ENCODE results near the gene SH3TC1. TPM values are rescaled to one million over a fixed set of nuclear protein-coding genes. Genes with fewer than 3 reads are reported as not detected.
A peak's percentile ranks its signal among the peaks of the same experiment; 100 is the strongest.

Gene SH3TC1
- total RNA-seq, 1 experiment from 2014 or later, result 31.6 TPM

- in situ Hi-C loops (cut with HindIII; ENCODE audit: low pct_unique_long_range_greater_than_20kb, low sequenced_read_pairs), result no loop called here
These were observed 43.0 kb downstream of the SH3TC1 start for GRCh38 chr4:8241895-8242696.

GRCh38 chr4:8242782-8243560, 43.9 kb downstream of the SH3TC1 start:
- no peak for DNase-seq (ENCODE audit: low read depth, low spot score)
- in situ Hi-C loops (cut with HindIII; ENCODE audit: low pct_unique_long_range_greater_than_20kb, low sequenced_read_pairs), result no loop called here

More at GRCh38 chr4:8241895-8242696, 43.0 kb downstream of the SH3TC1 start:
- peak; percentile 71 for DNase-seq (ENCODE audit: low read depth, low spot score)

- DNase-seq (ENCODE audit: low read depth, low spot score), result no peak
- in situ Hi-C loops (cut with HindIII; ENCODE audit: low pct_unique_long_range_greater_than_20kb, low sequenced_read_pairs), result no loop called here
These were observed 45.1 kb downstream of the SH3TC1 start for GRCh38 chr4:8244001-8244757.

- no peak for DNase-seq (ENCODE audit: low read depth, low spot score)
These were observed 45.9 kb downstream of the SH3TC1 start for GRCh38 chr4:8244931-8245460.

GRCh38 chr4:8245884-8246833, 47.1 kb downstream of the SH3TC1 start:
- in situ Hi-C loops (cut with HindIII; ENCODE audit: low pct_unique_long_range_greater_than_20kb, low sequenced_read_pairs), result no loop called here
- no peak for DNase-seq (ENCODE audit: low read depth, low spot score)

More at GRCh38 chr4:8244931-8245460, 45.9 kb downstream of the SH3TC1 start:
- in situ Hi-C loops (cut with HindIII; ENCODE audit: low pct_unique_long_range_greater_than_20kb, low sequenced_read_pairs), result no loop called here

GRCh38 chr4:8247047-8247930, 48.2 kb downstream of the SH3TC1 start:
- DNase-seq (ENCODE audit: low read depth, low spot score), result no peak

GRCh38 chr4:8248091-8248490, 49.0 kb downstream of the SH3TC1 start:
- no peak for DNase-seq (ENCODE audit: low read depth, low spot score)
- in situ Hi-C loops (cut with HindIII; ENCODE audit: low pct_unique_long_range_greater_than_20kb, low sequenced_read_pairs), result no loop called here

More at GRCh38 chr4:8247047-8247930, 48.2 kb downstream of the SH3TC1 start:
- in situ Hi-C loops (cut with HindIII; ENCODE audit: low pct_unique_long_range_greater_than_20kb, low sequenced_read_pairs), result no loop called here

GRCh38 chr4:8250227-8250626, 51.1 kb downstream of the SH3TC1 start:
- in situ Hi-C loops (cut with HindIII; ENCODE audit: low pct_unique_long_range_greater_than_20kb, low sequenced_read_pairs), result no loop called here
- peak; percentile 68 for DNase-seq (ENCODE audit: low read depth, low spot score)

- in situ Hi-C loops (cut with HindIII; ENCODE audit: low pct_unique_long_range_greater_than_20kb, low sequenced_read_pairs), result no loop called here
These were observed 51.5 kb downstream of the SH3TC1 start for GRCh38 chr4:8250637-8251036.

GRCh38 chr4:8251110-8251883, 52.2 kb downstream of the SH3TC1 start:
- in situ Hi-C loops (cut with HindIII; ENCODE audit: low pct_unique_long_range_greater_than_20kb, low sequenced_read_pairs), result no loop called here
- DNase-seq (ENCODE audit: low read depth, low spot score), result no peak

More at GRCh38 chr4:8250637-8251036, 51.5 kb downstream of the SH3TC1 start:
- DNase-seq (ENCODE audit: low read depth, low spot score), result no peak

GRCh38 chr4:8252301-8253173, 53.4 kb downstream of the SH3TC1 start:
- DNase-seq (ENCODE audit: low read depth, low spot score), result no peak
- in situ Hi-C loops (cut with HindIII; ENCODE audit: low pct_unique_long_range_greater_than_20kb, low sequenced_read_pairs), result no loop called here

GRCh38 chr4:8254076-8254475, 55.0 kb downstream of the SH3TC1 start:
- DNase-seq (ENCODE audit: low read depth, low spot score), result no peak
- in situ Hi-C loops (cut with HindIII; ENCODE audit: low pct_unique_long_range_greater_than_20kb, low sequenced_read_pairs), result no loop called here

- no peak for DNase-seq (ENCODE audit: low read depth, low spot score)
- in situ Hi-C loops (cut with HindIII; ENCODE audit: low pct_unique_long_range_greater_than_20kb, low sequenced_read_pairs), result no loop called here
These were observed 56.8 kb downstream of the SH3TC1 start for GRCh38 chr4:8255698-8256441.

GRCh38 chr4:8257854-8258253, 58.8 kb downstream of the SH3TC1 start:
- DNase-seq (ENCODE audit: low read depth, low spot score), result peak; percentile 16
- in situ Hi-C loops (cut with HindIII; ENCODE audit: low pct_unique_long_range_greater_than_20kb, low sequenced_read_pairs), result no loop called here

All from SK-MEL-5 (cell line).